Retinal pigment epithelial cell (primary cell): ENCODE results near the gene GNG2.

Experiments
- DNase-seq: peaks from one replicate; pipeline ENCODE4 v3.0.0-alpha.2; 2010; ENCODE audit warnings: low read depth
- H3K4me3 ChIP-seq: 2 replicates; pipeline ENCODE4 v1.5.1; 2011; ENCODE audit warnings: mild to moderate bottlenecking, low read length, control low read depth, moderate library complexity
- TF ChIP-seq, protein P1 (sequence below): conservative IDR thresholded peaks from 2 replicates; pipeline ENCODE4 v1.5.1; 2011; ENCODE audit warnings: low read depth, low read length, control low read depth, inconsistent platforms

Gene GNG2

DNA sequence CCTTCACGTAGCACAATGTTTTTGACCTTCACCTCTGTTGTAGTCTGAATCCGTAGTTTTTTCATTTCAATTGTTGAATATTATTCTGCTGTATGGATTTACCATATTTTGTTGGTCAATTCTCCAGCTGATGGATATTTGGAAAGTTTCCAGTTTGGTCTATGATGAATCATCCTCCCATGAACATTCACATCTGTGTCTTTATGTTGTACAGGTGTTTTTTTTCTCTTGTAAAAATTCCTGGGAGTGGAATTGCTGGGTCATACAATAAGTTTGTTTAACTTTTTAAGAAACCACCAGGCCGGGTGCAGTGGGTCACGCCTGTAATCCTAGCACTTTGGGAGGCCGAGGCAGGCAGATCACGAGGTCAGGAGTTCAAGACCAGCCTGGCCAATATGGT lies 36.7 kb upstream of the GNG2 start:
- H3K4me3 ChIP-seq, result no peak overlapping the region
- TF ChIP-seq, protein P1, sequence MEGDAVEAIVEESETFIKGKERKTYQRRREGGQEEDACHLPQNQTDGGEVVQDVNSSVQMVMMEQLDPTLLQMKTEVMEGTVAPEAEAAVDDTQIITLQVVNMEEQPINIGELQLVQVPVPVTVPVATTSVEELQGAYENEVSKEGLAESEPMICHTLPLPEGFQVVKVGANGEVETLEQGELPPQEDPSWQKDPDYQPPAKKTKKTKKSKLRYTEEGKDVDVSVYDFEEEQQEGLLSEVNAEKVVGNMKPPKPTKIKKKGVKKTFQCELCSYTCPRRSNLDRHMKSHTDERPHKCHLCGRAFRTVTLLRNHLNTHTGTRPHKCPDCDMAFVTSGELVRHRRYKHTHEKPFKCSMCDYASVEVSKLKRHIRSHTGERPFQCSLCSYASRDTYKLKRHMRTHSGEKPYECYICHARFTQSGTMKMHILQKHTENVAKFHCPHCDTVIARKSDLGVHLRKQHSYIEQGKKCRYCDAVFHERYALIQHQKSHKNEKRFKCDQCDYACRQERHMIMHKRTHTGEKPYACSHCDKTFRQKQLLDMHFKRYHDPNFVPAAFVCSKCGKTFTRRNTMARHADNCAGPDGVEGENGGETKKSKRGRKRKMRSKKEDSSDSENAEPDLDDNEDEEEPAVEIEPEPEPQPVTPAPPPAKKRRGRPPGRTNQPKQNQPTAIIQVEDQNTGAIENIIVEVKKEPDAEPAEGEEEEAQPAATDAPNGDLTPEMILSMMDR, result no peak
- no peak for DNase-seq

DNA sequence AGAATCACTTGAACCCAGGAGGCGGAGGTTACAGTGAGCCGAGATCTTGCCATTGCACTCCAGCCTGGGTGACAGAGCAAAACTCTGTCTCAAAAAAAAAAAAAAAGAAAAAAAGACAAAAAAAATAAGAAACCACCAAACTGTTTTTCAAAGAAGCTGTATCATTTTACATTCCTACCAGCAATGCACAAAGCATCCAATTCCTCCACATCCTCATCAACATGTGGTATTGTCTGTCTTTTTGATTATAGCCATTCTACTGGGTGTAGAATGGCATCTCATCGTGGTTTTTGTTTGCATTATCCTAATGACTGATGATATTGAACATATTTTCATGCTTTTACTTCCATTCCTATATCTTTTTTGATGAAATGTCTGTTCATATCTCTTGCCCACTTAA lies 36.2 kb upstream of the GNG2 start:
- no peak for DNase-seq
- TF ChIP-seq, protein P1, result no peak
- no peak overlapping the region for H3K4me3 ChIP-seq

DNA sequence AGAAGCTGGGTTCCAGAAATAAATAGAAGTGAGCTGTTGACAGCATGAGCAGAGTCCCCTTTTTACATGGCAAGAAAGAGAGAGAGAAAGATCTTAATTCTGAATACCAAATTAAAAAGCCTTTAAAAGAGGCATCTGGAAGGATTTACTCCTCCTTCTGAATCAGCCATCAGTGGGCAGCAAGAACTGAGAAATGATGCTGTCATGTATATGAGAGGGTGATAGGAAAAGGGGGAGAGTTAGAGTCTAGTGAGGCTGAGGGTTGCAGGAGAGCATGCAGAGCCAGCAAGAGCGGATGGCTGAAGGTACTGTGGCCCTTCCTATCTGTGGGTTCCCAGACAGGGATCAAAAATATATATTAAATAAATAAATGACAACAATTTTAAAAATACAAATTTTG lies 34.5 kb upstream of the GNG2 start:
- TF ChIP-seq, protein P1, result no peak
- no peak for DNase-seq
- H3K4me3 ChIP-seq, result no peak overlapping the region

DNA sequence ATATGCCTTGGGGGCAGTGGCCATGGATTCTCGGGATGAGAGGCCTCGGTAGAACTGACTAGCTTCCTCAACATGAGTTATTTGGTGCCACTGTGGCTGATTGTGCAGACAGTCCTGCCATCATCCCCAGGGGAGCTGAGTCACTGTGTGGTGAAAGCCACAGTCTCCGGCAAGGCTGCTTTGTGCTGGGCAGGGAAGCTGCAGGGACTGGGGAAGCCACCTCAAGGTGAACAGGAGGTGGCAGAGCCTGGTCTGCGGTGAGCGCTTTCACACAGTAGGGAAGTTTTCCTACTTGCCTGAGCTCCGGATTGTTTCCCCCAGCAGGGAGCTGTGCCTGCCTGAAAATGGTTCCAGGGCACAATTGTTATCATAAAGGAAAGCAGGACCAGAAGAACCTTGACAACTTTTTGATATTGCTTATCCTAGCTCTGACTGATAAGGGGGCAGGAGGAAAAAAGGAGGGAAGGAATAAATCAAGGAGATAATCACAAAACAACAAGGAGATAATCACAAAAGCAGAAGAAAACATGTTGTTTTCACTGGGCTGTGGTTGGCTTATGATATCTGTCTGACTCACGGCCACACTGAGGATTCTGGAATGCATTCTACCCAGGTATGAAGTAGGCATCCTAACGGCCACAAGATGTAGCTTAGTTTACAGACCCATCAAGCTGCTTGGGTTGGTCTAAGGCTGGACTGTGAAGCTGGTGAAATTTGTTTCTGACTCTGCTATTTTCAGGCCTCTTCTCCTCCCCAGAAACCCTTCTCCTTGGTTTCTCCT lies 32.2 kb upstream of the GNG2 start:
- no peak overlapping the region for H3K4me3 ChIP-seq
- no peak for DNase-seq
- TF ChIP-seq, protein P1, result no peak

DNA sequence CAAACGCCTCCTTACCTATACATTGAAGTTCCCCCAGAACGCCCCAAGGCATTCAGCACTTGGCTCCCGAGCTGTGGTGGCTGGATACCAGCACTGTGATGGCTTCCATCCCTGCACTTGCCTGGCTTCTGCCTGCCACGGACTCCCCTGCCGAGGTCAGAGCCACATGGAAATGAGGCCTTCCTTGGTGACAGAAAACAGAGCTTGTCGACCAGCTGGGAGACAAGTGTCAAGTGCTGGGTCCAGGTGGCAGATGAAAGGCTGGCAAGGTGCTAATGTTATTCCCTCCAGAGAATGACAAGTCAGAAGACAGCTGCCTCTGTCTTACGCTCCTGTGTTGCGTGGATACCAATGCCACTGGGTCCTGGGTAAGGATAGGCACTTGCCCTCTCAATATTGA lies 26.2 kb upstream of the GNG2 start:
- TF ChIP-seq, protein P1, result no peak
- no peak overlapping the region for H3K4me3 ChIP-seq
- no peak for DNase-seq

DNA sequence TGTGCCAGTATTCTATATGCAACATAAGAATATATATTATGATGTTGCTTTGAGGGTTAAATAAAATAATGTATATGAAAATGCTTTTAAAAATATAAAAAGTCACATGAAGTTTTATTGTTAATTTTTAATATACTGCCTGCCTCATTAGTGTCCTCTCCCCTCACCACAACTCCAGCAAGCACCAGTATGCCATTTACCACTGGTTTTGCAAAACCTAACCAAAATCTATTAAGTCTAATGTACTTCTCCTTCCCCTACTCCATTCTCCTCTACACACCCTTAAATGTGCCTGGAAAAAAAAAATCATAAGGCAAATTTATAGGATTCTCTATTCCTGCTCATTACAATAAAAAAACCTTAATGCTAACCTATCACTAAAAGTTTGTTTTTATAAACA lies 24.0 kb upstream of the GNG2 start:
- no peak for DNase-seq
- H3K4me3 ChIP-seq, result no peak overlapping the region
- TF ChIP-seq, protein P1, result no peak
